Heart left ventricle (tissue), 16 donors: ENCODE results near the gene GRWD1. TPM values are rescaled to one million over a fixed set of nuclear protein-coding genes. Genes with fewer than 3 reads are reported as not detected.

Experiments used
- ATAC-seq, 4 donors: fragments of 200-7000 bp; cut with Tn5 transposase; one replicate each; pipeline ENCODE4 v1.9.1; 2020 to 2022; ENCODE audit warnings: moderate library complexity in 4 of 4, mild to moderate bottlenecking in 3 of 4, moderate number of reproducible peaks in 1 of 4
- DNase-seq, 5 donors: peaks; one replicate each; pipeline ENCODE4 v3.0.0-alpha.2; 2020
- H3K27ac ChIP-seq, 12 donors: fragments of 200-600 bp; sonication (generic) in 4 of 12; one replicate each; pipeline versions ENCODE4 v1.5.0 to v1.8.0; 2016 to 2022; ENCODE audit warnings: mild to moderate bottlenecking in 2 of 12
- H3K27me3 ChIP-seq, 9 donors: fragments of 200-600 bp; sonication (generic) in 2 of 9; one replicate each; pipeline versions ENCODE4 v1.5.1 to v1.8.0; 2016 to 2022; ENCODE audit warnings: mild to moderate bottlenecking in 3 of 9
- H3K36me3 ChIP-seq, 9 donors: fragments of 200-600 bp; sonication (generic) in 2 of 9; one replicate each; pipeline versions ENCODE4 v1.5.0 to v1.8.0; 2018 to 2022; ENCODE audit warnings: mild to moderate bottlenecking in 2 of 9
- H3K4me1 ChIP-seq, 12 donors: fragments of 200-600 bp; sonication (generic) in 4 of 12; one replicate each; pipeline versions ENCODE4 v1.5.0 to v1.8.0; 2016 to 2022; ENCODE audit warnings: mild to moderate bottlenecking in 3 of 12
- H3K4me3 ChIP-seq, 12 donors: fragments of 200-600 bp; sonication (generic) in 4 of 12; one replicate each; pipeline versions ENCODE4 v1.5.0 to v1.8.0; 2017 to 2022; ENCODE audit warnings: mild to moderate bottlenecking in 9 of 12, moderate library complexity in 4 of 12
- H3K9me3 ChIP-seq, 12 donors: fragments of 200-600 bp; sonication (generic) in 4 of 12; one replicate each; pipeline versions ENCODE4 v1.5.0 to v1.8.0; 2016 to 2022; ENCODE audit warnings: mild to moderate bottlenecking in 1 of 12
- POLR2A ChIP-seq, 2 donors: fragments of 450-650 bp; IDR thresholded peaks; one replicate each; pipeline ENCODE4 v1.6.1; 2017; ENCODE audit warnings: antibody characterized with exemption in 2 of 2, mild to moderate bottlenecking in 2 of 2, moderate library complexity in 2 of 2
- WGBS, 4 donors: extraction: QIAGEN DNeasy Blood & Tissue Kit in 2 of 4; methylation state at CpG; one replicate each; pipeline versions ENCODE4 v1.1.5 to v1.1.7; 2013 to 2018; 5-methylcytosine and 5-hydroxymethylcytosine counted together
- intact Hi-C, 10 donors: fragments of 100-400 bp; cut with DNase I; formaldehyde crosslinking; loops; one replicate each; pipeline versions ENCODE4 v1.11.1 to v1.14.2; 2022
- polyA plus RNA-seq, 2 donors: library from polyadenylated mRNA; stranded (reverse); fragments of 200-250 nt; gene quantifications; one replicate each; pipeline ENCODE4 v1.2.3, GENCODE V29; 2013
- total RNA-seq, 9 donors: library from RNA; depleted of rRNA in 2 of 9; stranded (reverse); fragments of >200 nt in 2 of 9; fragmentation: NEBNext Ultra II Directional in 3 of 9; extraction: Animal tissue kit (Norgen Biotek cat#: 25700) in 3 of 9; gene quantifications; one replicate each; pipeline versions ENCODE4 v1.1.0 to v1.2.4, GENCODE V29; 2016 to 2023
- TF ChIP-seq, protein P1 (sequence below), 12 donors: fragments of 200-600 bp; sonication (generic) in 4 of 12; IDR thresholded peaks; one replicate each; pipeline versions ENCODE4 v1.5.0 to v1.8.0; 2018 to 2022; ENCODE audit warnings: antibody characterized with exemption in 12 of 12, mild to moderate bottlenecking in 5 of 12
- donor health status: ischemic (EF 13 %, LVEDD 7.1; RV severe dilation, severe dysfunction).
- donor health status: healthy with polysubstance abuse.
- donor health status: DM: no; HTN: yes; CAD: no.
- donor health status: DM: no; HTN: no; CAD: no.
- donor health status: ischemic (EF 25% LVEDD 6.9; RV normal size, moderate dysfunction).
- donor health status: ischemic (EF 25% LVEDD 5.7; RV mildly dilated, moderate dysfunction).
- donor health status: healthy.
- donor health status: DM: yes; HTN: yes; CAD: no.
- donor health status: ischemic (EF 35%, LVEDD 5.7; RV mildly dilated, moderate dysfunction).
- donor health status: nonischemic (EF 11% LVEDD 7.7; RV severe dilation, severe dysfunction).
- donor health status: DM: yes; HTN: yes; CAD: no.
- donor health status: PGD.
- donor health status: ischemic (EF 29% LVEDD 5.4; RV normal size, mild dysfunction).
- donor health status: nonischemic (EF 23%, LVEDD 6.1; RV moderate dilation, normal function).

GRWD1 gene
- total and polyA plus RNA-seq, 11 donors, result 5.1 to 35.4 (median 19.0) TPM

DNA sequence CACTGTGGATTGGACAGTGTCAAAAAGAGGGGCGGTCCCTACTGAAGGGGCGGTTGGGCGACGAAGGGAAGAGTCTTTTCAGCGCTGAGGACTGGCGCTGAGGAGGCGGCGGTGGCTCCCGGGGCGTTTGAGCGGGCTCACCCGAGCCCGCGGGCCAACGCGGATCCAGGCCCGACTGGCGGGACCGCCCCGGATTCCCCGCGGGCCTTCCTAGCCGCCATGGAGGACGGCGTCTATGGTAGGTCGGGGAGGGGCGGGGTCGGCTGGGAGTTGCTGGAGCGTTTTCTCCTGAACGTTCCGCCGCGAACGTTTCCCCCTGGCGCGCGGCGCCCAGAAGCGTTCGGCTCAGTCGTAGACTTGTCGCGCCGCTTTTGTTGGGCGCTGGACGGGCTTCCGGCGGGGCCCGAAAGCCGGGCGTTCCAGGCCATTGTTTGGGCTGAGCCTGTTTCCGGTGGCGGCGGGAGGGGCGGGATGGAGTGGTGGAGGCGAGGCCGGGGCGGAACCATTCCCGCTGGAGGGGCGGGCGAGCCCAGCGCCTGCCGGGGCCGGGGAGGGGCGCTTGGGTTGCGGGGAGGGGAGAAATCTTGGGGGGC, 23.6 kb downstream of the GRWD1 start, which contains the start of gene CYTH2:
Gene CYTH2, plus strand, starts transcription at position 81 of the 593 bp plus-strand sequence. Its CDS starts 139 bp downstream, at position 220.
- Histone ChIP-seq H3K36me3 (peaks cover 0 to 43% (median 40%) of the 10 kb centered on the region in 9 donors), H3K4me3 (peak within 1 kb of the TSS; percentile 66 to 100 (median 94)), H3K4me1 (peaks cover 2 to 26% (median 16%) of the 10 kb centered on the region in 12 donors), H3K27me3 (no peaks in the 10 kb centered on the region), H3K9me3 (no peaks in the 10 kb centered on the region), H3K27ac (peak within 1 kb of the TSS; percentile 94 to 100 (median 100))
- peak; percentile 84 to 95 for TF ChIP-seq POLR2A (IDR thresholded peaks at IDR 0.05)
- TF ChIP-seq, protein P1, sequence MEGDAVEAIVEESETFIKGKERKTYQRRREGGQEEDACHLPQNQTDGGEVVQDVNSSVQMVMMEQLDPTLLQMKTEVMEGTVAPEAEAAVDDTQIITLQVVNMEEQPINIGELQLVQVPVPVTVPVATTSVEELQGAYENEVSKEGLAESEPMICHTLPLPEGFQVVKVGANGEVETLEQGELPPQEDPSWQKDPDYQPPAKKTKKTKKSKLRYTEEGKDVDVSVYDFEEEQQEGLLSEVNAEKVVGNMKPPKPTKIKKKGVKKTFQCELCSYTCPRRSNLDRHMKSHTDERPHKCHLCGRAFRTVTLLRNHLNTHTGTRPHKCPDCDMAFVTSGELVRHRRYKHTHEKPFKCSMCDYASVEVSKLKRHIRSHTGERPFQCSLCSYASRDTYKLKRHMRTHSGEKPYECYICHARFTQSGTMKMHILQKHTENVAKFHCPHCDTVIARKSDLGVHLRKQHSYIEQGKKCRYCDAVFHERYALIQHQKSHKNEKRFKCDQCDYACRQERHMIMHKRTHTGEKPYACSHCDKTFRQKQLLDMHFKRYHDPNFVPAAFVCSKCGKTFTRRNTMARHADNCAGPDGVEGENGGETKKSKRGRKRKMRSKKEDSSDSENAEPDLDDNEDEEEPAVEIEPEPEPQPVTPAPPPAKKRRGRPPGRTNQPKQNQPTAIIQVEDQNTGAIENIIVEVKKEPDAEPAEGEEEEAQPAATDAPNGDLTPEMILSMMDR (IDR thresholded peaks at IDR 0.05), result peak in 3 of 12 donors; percentile 1 to 33 (median 7)
- intact Hi-C loops, result loop anchor here in 3 of 10 donors (2.0 kb wide), 3 partner anchors 19 to 23 kb away; no protein-coding TSS in a partner anchor
- ATAC-seq (peak; percentile 35 to 81 (median 73)), DNase-seq (peak; percentile 93 to 94 (median 93))
- 0 to 1% (median 1%) methylated on average over 31 to 66 of the region's 66 CpGs for WGBS, 4 donors

DNA sequence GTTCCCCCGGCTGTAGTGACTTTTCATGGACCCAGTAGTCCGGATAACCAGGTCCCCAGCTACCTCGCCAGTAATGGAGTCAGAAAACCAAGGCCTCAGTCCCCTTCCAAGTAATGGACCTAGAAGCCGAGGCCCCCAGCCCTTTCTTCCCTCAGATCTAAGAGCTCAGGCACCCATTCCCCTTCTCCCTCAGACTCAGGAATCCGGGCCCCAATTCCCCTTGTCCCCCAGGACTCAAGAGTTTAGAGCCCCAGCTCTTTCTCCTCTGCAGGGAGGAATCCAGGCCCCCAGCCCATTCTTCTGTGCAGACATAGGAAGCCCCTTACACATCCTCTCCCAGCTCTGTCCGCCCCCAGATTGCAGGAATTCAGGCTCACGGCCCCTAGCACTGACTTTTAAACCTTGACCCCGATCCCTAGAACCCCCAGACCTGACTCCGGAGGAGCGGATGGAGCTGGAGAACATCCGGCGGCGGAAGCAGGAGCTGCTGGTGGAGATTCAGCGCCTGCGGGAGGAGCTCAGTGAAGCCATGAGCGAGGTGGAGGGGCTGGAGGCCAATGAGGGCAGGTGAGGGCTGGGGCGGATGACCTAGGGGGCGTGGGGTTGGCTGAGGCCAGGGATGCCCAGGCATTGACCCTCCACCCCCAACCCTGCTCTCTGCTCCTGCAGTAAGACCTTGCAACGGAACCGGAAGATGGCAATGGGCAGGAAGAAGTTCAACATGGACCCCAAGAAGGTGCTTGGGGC, 24.3 kb downstream of the GRWD1 start:
- intact Hi-C loops, result loop anchor here in 4 of 10 donors (2.0 kb wide), 4 partner anchors 19 to 25 kb away; partner anchors contain the start of gene GRWD1 (in 1 of the 4)
- TF ChIP-seq, protein P1 (IDR thresholded peaks at IDR 0.05), result no peak
- TF ChIP-seq POLR2A (IDR thresholded peaks at IDR 0.05), result no peak
- Histone ChIP-seq H3K4me1 (peaks cover 2 to 26% (median 16%) of the 10 kb centered on the region in 12 donors), H3K9me3 (no peaks in the 10 kb centered on the region), H3K4me3 (peak overlapping the region; percentile 66 to 100 (median 94)), H3K27me3 (no peaks in the 10 kb centered on the region), H3K36me3 (peaks cover 0 to 51% (median 48%) of the 10 kb centered on the region in 9 donors), H3K27ac (peak overlapping the region; percentile 94 to 100 (median 100))
- peak in 2 of 5 donors; percentile 34 to 70 for DNase-seq
- ATAC-seq, result no peak
- WGBS, 4 donors, result 45 to 59% (median 48%) methylated on average over 20 of the region's 20 CpGs

DNA sequence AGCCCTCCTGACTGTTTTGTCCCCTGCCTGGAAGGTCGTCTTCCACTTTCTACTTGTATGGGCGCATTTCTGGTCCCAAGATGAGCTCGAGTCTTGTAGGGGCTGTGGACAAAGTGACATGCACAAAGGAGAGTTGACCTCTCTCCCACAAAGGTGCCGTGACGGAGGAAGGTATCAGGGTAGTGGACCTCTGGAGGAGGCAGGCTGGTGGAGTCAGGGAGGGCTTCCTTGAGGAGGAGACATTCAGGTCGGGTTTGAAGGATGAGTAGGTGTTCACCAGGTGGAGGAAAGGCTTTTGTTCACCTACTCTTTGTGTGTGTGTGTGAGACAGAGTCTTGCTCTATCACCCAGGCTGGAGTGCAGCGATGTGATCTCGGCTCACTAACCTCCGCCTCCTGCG, 25.1 kb downstream of the GRWD1 start:
- intact Hi-C loops, result loop anchor here in 1 of 10 donors (2.0 kb wide), 1 partner anchor 26 kb away; the partner anchor contains the start of gene GRWD1
- 91 to 95% (median 92%) methylated on average over 10 of the region's 10 CpGs for WGBS, 4 donors
- TF ChIP-seq, protein P1 (IDR thresholded peaks at IDR 0.05), result no peak
- TF ChIP-seq POLR2A (IDR thresholded peaks at IDR 0.05), result no peak
- no peak for ATAC-seq
- no peak overlapping the region for H3K27ac ChIP-seq
- H3K36me3 ChIP-seq, result peaks cover 3 to 58% (median 55%) of the 10 kb centered on the region in 9 donors
- H3K9me3 ChIP-seq, result no peaks in the 10 kb centered on the region
- peaks cover 2 to 26% (median 16%) of the 10 kb centered on the region in 12 donors for H3K4me1 ChIP-seq
- DNase-seq, result no peak
- H3K4me3 ChIP-seq, result peak overlapping the region in 3 of 12 donors; percentile 94 to 100 (median 95)
- no peaks in the 10 kb centered on the region for H3K27me3 ChIP-seq

DNA sequence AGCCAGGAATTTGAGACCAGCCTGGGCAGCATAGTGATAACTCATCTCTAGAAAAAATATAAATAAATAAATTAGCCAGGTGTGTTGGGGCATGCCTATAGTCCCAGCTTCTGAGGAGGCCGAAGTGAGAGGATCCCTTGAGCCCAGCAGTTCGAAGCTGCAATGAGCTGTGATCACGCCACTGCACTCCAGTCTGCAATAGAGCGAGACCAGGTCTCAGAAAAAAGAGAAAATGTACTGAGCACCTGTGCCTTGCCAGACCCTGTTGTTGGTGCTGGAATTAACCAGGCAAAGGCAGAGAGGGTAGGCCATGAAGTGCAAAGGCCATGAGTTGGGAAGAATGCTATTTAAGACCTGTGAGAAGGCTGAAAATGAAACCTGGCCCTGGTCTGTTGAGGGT, 26.1 kb downstream of the GRWD1 start:
- ATAC-seq (no peak), DNase-seq (no peak)
- intact Hi-C loops, result loop anchor here in 1 of 10 donors (2.0 kb wide), 1 partner anchor 27 kb away; the partner anchor contains the start of gene GRWD1
- H3K9me3 ChIP-seq, result no peaks in the 10 kb centered on the region
- no peak overlapping the region for H3K27ac ChIP-seq
- WGBS, 4 donors, result 92 to 97% (median 96%) methylated on average over 4 of the region's 4 CpGs
- H3K4me3 ChIP-seq, result no peak overlapping the region
- peaks cover 3 to 68% (median 65%) of the 10 kb centered on the region in 9 donors for H3K36me3 ChIP-seq
- TF ChIP-seq, protein P1 (IDR thresholded peaks at IDR 0.05), result no peak
- no peak for TF ChIP-seq POLR2A (IDR thresholded peaks at IDR 0.05)
- H3K4me1 ChIP-seq, result peaks cover 2 to 26% (median 16%) of the 10 kb centered on the region in 12 donors
- no peaks in the 10 kb centered on the region for H3K27me3 ChIP-seq
